ENCODE measurements around the gene TBCD.

- TF ChIP-seq CTCF (IDR thresholded peaks at IDR 0.05; ENCODE audit: insufficient read depth, low read depth, low read length) (no peak), EZH2 (IDR thresholded peaks at IDR 0.05; ENCODE audit: insufficient read depth, low read length) (no peak)
These were observed 50.4 kb downstream of the TBCD start for GRCh38 chr17:82802075-82802780.
